HG03103 (cell line): ENCODE data around the gene PCDHGA9.
"Not testable (repeated sequence)": the region's sequence is repeated elsewhere in the genome, so short reads cannot be mapped to it uniquely, and the experiment has no call there.

ENCODE experiments used
- ATAC-seq: cut with Tn5 transposase; IDR thresholded peaks from one replicate; pipeline ENCODE4 v1.9.1; 2021; ENCODE audit warnings: low read depth; ENCODE audit not compliant: unreplicated experiment

The PCDHGA9 gene

DNA sequence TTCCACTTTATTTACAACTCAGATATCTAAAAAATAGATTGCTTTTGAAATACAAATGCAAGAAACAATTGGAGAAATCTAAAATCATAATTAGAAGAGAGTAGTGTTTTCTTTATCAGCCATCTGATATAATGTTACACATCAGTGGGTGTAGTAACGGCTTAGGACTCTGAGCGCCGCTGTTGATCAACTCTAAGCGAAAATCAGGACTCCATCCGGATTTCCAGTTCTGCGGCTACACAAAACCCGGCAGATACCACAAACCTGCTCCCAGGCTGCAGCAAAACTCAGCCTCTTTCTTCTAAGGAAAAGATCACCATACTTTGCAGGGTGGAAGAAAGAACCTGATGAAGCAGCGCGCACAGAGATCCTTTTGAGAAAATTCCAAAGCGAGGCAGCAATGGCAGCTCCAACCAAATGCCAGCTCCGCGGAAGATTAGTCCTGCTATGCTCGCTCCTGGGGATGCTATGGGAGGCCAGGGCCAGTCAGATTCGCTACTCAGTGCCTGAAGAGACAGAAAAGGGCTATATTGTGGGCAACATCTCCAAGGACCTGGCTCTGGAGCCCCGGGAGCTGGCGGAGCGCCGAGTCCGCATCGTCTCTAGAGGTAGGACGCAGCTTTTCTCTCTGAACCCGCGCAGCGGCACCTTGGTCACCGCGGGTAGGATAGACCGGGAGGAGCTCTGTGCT lies at the start of gene PCDHGA9:
Gene PCDHGA9, plus strand, starts transcription at position 226 of the 691 bp plus-strand sequence. Its CDS starts 175 bp downstream, at position 401.
- no peak for ATAC-seq

GRCh38 chr5:141354900-141355469 lies 47.6 kb upstream of the PCDHGA9 start, which contains the start of gene PCDHGA4:
TSS of gene PCDHGA4 (plus strand) at chr5:141355021. CDS start at chr5:141355108, 87 bp downstream.
- ATAC-seq: no peak

DNA sequence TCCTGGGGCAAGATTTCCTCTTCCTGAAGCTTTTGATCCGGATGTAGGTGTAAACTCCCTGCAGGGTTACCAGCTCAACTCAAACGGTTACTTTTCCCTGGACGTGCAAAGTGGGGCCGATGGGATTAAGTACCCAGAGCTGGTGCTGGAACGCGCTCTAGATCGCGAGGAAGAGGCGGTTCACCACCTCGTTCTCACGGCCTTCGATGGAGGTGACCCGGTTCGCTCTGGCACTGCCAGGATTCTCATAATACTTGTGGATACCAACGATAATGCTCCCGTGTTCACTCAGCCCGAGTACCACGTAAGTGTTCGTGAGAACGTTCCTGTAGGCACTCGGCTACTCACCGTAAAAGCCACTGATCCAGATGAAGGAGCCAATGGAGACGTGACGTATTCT lies 46.9 kb upstream of the PCDHGA9 start:
- no peak for ATAC-seq

GRCh38 chr5:141356133-141356532 lies 46.4 kb upstream of the PCDHGA9 start:
- no peak for ATAC-seq

GRCh38 chr5:141356950-141357349 lies 45.6 kb upstream of the PCDHGA9 start:
- no peak for ATAC-seq

GRCh38 chr5:141359790-141360426 lies 42.7 kb upstream of the PCDHGA9 start, which contains the start of gene PCDHGB2:
TSS of gene PCDHGB2 (plus strand) at chr5:141359994. CDS start at chr5:141360136, 142 bp downstream.
- ATAC-seq: no peak

GRCh38 chr5:141360685-141361084 lies 41.9 kb upstream of the PCDHGA9 start:
- ATAC-seq: no peak

DNA sequence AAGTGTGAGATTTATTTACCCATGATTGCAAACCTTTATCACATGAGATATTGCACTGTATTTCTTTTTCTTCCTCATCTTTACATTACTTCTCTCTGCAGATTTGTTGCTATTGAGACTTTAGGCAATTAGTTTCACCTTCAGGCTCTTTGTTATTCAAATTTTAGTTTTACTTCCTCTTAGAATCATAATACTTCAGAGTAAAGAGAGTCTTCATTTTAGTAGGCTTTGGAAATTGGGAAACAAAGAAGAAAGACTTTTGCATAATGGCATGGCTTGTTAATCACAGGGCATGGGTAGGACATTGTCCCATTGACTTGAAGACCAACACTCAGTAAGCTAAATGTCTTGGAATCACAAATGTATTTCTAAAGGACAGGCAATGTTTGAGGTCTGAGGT lies 39.9 kb upstream of the PCDHGA9 start:
- no peak for ATAC-seq

- ATAC-seq: no peak
Measured at GRCh38 chr5:141363952-141364660, 38.5 kb upstream of the PCDHGA9 start, which contains the start of gene PCDHGA5. TSS of gene PCDHGA5 (plus strand) at chr5:141364162. CDS start at chr5:141364331, 169 bp downstream.

DNA sequence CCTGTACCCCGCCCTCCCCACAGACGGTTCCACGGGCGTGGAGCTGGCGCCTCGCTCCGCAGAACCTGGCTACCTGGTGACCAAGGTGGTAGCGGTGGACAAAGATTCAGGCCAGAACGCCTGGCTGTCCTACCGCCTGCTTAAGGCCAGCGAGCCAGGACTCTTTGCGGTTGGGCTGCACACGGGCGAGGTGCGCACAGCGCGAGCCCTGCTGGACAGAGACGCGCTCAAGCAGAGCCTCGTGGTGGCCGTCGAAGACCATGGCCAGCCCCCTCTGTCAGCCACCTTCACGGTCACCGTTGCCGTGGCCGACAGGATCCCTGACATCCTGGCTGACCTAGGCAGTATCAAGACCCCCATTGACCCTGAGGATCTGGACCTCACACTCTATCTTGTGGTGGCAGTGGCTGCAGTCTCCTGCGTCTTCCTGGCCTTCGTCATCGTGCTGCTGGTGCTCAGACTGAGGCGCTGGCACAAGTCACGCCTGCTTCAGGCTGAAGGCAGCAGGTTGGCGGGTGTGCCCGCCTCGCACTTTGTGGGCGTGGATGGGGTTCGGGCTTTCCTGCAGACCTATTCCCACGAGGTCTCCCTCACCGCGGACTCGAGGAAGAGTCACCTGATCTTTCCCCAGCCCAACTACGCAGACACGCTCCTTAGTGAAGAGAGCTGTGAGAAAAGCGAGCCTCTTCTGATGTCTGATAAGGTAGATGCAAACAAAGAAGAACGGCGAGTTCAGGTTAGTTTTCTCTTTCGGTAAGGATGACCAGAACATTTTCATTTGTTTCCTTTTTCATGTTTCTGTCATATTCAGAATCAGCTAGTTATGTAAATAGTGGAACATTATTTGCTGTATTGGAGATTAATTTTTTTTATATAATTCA lies 36.3 kb upstream of the PCDHGA9 start:
- no peak for ATAC-seq

DNA sequence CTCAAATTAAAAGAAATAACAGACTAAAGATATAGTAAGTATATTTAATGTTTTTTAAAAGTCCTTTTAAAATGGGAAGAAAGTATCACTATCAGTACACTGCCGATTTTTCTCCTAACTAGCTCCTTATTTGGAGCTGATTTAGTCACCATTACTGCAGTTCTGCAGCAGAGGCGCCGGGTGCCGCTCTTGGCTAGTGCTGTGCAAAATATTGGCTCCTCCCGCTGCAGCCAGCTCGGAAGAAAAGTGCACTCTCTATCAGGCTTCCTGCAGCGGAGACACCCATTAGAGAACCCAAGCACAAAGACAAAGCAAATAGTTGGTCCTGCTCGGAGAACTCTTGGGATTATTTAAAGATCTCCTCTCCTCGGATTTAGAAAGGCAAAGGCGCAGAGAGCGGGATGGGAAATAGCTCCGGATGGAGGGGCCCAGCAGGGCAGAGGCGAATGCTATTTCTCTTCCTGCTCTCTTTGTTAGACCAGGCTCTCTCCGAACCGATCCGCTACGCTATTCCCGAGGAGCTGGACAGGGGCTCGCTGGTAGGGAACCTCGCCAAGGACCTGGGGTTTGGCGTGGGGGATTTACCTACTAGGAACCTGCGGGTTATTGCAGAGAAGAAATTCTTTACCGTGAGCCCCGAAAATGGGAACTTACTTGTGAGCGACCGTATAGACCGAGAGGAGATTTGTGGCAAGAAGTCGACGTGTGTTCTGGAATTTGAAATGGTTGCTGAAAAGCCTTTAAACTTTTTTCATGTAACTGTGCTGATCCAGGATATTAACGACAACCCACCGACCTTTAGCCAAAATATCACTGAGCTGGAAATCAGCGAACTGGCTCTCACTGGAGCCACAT lies 32.4 kb upstream of the PCDHGA9 start, which contains the start of gene PCDHGB3:
Gene PCDHGB3, plus strand, starts transcription at position 249 of the 855 bp plus-strand sequence. Its CDS starts 153 bp downstream, at position 402.
- peak; percentile 90 for ATAC-seq

DNA sequence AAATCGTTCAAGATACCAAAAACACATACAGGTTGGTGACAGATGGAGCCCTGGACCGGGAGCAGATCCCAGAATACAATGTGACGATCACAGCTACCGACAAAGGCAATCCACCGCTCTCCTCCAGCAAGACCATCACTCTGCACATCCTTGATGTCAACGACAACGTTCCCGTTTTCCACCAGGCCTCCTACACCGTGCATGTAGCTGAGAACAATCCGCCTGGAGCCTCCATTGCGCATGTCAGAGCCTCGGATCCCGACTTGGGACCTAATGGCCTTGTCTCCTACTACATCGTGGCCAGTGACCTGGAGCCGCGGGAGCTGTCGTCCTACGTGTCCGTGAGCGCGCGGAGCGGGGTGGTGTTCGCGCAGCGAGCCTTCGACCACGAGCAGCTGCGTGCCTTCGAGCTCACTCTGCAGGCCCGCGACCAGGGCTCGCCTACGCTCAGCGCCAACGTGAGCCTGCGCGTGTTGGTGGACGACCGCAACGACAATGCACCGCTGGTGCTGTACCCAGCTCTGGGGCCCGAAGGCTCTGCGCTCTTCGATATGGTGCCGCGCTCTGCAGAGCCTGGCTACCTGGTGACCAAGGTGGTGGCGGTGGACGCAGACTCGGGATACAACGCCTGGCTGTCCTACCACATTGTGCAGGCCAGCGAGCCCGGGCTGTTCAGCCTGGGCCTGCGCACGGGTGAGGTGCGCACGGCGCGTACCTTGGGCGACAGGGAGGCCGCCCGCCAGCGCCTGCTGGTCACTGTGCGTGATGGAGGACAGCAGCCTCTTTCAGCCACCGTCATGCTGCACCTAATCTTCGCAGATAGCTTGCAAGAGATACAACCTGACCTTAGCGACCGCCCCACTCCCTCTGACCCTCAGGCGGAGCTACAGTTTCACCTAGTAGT lies 30.8 kb upstream of the PCDHGA9 start:
- no peak for ATAC-seq

GRCh38 chr5:141373673-141374317 lies 28.8 kb upstream of the PCDHGA9 start, which contains the start of gene PCDHGA6:
TSS of gene PCDHGA6 (plus strand) at chr5:141373891. CDS start at chr5:141374084, 193 bp downstream.
- no peak for ATAC-seq

GRCh38 chr5:141374627-141375026 lies 28.0 kb upstream of the PCDHGA9 start:
- no peak for ATAC-seq

DNA sequence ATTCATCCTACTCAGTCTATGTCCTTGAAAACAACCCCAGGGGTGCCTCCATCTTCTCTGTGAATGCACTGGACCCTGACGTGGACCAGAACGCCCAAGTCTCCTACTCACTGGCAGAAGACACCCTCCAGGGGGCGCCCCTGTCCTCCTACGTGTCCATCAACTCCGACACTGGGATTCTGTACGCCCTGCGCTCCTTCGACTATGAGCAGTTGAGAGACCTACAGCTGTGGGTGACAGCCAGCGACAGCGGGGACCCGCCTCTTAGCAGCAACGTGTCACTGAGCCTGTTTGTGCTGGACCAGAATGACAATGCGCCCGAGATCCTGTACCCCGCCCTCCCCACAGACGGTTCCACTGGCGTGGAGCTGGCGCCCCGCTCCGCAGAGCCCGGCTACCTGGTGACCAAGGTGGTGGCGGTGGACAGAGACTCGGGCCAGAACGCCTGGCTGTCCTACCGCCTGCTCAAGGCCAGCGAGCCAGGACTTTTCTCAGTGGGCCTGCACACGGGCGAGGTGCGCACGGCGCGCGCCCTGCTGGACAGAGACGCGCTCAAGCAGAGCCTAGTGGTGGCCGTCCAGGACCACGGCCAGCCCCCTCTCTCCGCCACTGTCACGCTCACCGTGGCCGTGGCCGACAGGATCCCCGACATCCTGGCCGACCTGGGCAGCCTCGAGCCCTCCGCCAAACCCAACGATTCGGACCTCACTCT lies 27.0 kb upstream of the PCDHGA9 start:
- ATAC-seq: not testable (repeated sequence)

- ATAC-seq: no peak
Measured at GRCh38 chr5:141382469-141383294, 19.9 kb upstream of the PCDHGA9 start, which contains the start of gene PCDHGA7. TSS of gene PCDHGA7 (plus strand) at chr5:141382742. CDS start at chr5:141382900, 158 bp downstream.
